NB4 (cell line): ENCODE data around the gene CR1L.

Experiments used
- DNase-seq: peaks from one replicate; pipeline ENCODE4 v3.0.0; 2010; ENCODE audit warnings: low read depth
- H3K4me3 ChIP-seq: one replicate; pipeline ENCODE4 v1.5.1; 2011; ENCODE audit warnings: mild to moderate bottlenecking, low read depth, low read length, moderate library complexity
- CTCF ChIP-seq: IDR thresholded peaks from one replicate; pipeline ENCODE4 v1.5.1; 2012; ENCODE audit warnings: low read depth, low read length
- MAX ChIP-seq: IDR thresholded peaks from 2 replicates; pipeline ENCODE4 v1.6.1; 2011; ENCODE audit warnings: low read depth, low read length
- MYC ChIP-seq: IDR thresholded peaks from 2 replicates; pipeline ENCODE4 v1.6.1; 2011; ENCODE audit warnings: low read depth, low read length
- POLR2A ChIP-seq: IDR thresholded peaks from 2 replicates; pipeline ENCODE4 v1.6.1; 2011; ENCODE audit warnings: mild to moderate bottlenecking; ENCODE audit not compliant: insufficient read length; ENCODE audit errors: extremely low read depth

CR1L gene

GRCh38 chr1:207646171-207646570 is 1.2 kb downstream of the CR1L start:
- no peak for DNase-seq
- no peak overlapping the region for H3K4me3 ChIP-seq
- TF ChIP-seq POLR2A = no peak
- TF ChIP-seq MAX = no peak
- no peak for TF ChIP-seq MYC
- TF ChIP-seq CTCF = no peak

GRCh38 chr1:207646944-207647579 is 2.1 kb downstream of the CR1L start:
- no peak overlapping the region for H3K4me3 ChIP-seq
- TF ChIP-seq POLR2A (no peak), MAX (no peak), CTCF (no peak), MYC (no peak)
- DNase-seq = no peak

- no peak overlapping the region for H3K4me3 ChIP-seq
- DNase-seq = no peak
- TF ChIP-seq MAX = no peak
These were observed 2.9 kb downstream of the CR1L start for GRCh38 chr1:207647671-207648333.

- no peak for DNase-seq
- no peak for TF ChIP-seq CTCF
- no peak for TF ChIP-seq MYC
- TF ChIP-seq POLR2A = no peak
- no peak for TF ChIP-seq MAX
- H3K4me3 ChIP-seq = no peak overlapping the region
These were observed 3.6 kb downstream of the CR1L start for GRCh38 chr1:207648334-207649209.

- H3K4me3 ChIP-seq = no peak overlapping the region
- TF ChIP-seq POLR2A (no peak), MAX (no peak), MYC (no peak), CTCF (no peak)
- no peak for DNase-seq
These were observed 4.3 kb downstream of the CR1L start for GRCh38 chr1:207649210-207649753.
